ENCODE measurements around the gene USP6NL.

DNA sequence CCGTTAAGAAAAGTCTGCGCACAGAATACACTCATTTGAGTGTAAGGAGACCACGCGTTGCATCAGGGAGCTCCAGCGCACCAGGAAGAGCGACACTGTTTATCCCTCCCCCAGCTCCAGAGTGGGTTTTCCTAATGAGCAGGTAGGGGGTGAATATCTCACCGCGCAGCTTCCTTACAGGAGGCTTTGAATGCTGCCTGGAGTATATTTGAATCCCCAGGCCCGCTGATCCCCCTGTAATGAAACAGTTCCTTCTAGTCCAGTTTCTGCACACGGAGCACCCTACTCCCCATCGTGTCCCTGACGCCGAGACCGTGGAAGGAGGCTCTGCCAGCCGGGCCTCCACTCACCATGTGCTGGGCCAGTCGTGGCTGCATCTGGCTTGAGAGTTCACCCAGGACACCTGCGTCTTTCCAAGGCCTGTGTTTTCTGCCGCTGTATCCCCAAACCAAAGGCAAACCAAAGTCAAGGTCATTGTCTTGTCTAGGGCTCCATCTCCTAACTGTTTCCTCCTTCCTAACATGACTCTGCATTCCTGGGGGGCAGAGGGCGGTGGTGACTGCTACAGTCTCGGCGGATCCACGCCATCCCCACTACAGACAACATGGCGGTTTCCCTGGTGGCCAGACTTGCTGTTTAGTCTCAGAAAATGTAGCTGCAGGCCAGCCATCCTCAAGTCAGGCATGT is 167.8 kb downstream of the USP6NL start:
- TF ChIP-seq FOXM1 (IDR thresholded peaks at IDR 0.05; ENCODE audit: borderline replicate concordance) (no peak), SUZ12 (IDR thresholded peaks at IDR 0.05) (no peak), NFRKB (IDR thresholded peaks at IDR 0.05) (no peak), SP1 (IDR thresholded peaks at IDR 0.05) (no peak), FOXK2 (IDR thresholded peaks at IDR 0.05) (no peak), TARDBP (IDR thresholded peaks at IDR 0.05) (no peak)
